Measurements from ENCODE around the gene TMEM184A. TPM values are rescaled to one million over a fixed set of nuclear protein-coding genes. Genes with fewer than 3 reads are reported as not detected.

Gene TMEM184A
- total RNA-seq, 1 experiment from 2014 or later: 21.4 TPM

GRCh38 chr7:1590887-1591286, 34.9 kb upstream of the TMEM184A start:
- Histone ChIP-seq H3K27me3 (ENCODE audit: insufficient read depth, low read depth) (peaks cover 97% of the 10 kb centered on the region), H3K9me2 (ENCODE audit: insufficient read depth) (no peaks in the 10 kb centered on the region), H3F3A (ENCODE audit: insufficient read depth, low read depth) (no peaks in the 10 kb centered on the region), H3K4me3 (no peak overlapping the region), H4K20me1 (ENCODE audit: insufficient read depth) (peaks cover 3% of the 10 kb centered on the region; the same call in 1 of the 2 replicates), H3K79me2 (ENCODE audit: low read depth) (no peaks in the 10 kb centered on the region), H2AFZ (no peak overlapping the region), H3K9me3 (ENCODE audit: insufficient read depth, low read depth) (no peaks in the 10 kb centered on the region), H3K4me1 (replicated peaks; ENCODE audit: insufficient read depth) (no peaks in the 10 kb centered on the region), H3K36me3 (ENCODE audit: low read depth) (no peaks in the 10 kb centered on the region), H3K27ac (no peak overlapping the region), H3K4me2 (no peak overlapping the region)
- intact Hi-C loops (cut with micrococcal nuclease; ENCODE audit: unreplicated experiment): no loop called here
- ChIA-PET CTCF (no interaction called here), POLR2A (ENCODE audit: unreplicated experiment) (no interaction called here)
- BruUV-seq (replicated peaks): no TSS peak
- no peak for TF ChIP-seq EZH2 (IDR thresholded peaks at IDR 0.05; ENCODE audit: low read depth)
- TF ChIP-seq CTCF (conservative IDR thresholded peaks at IDR 0.05): no peak
- DNase-seq: no peak

- intact Hi-C loops (cut with micrococcal nuclease; ENCODE audit: unreplicated experiment): no loop called here
- H3K27me3 ChIP-seq (ENCODE audit: insufficient read depth, low read depth): peaks cover 97% of the 10 kb centered on the region
- CTCF ChIA-PET: no interaction called here
Observed at GRCh38 chr7:1590476-1590875, 34.5 kb upstream of the TMEM184A start.

GRCh38 chr7:1588978-1589377, 33.0 kb upstream of the TMEM184A start:
- H3K36me3 ChIP-seq (ENCODE audit: low read depth): no peaks in the 10 kb centered on the region
- ChIA-PET POLR2A (ENCODE audit: unreplicated experiment) (no interaction called here), CTCF (no interaction called here)
- H4K20me1 ChIP-seq (ENCODE audit: insufficient read depth): peaks cover 3% of the 10 kb centered on the region; the same call in 1 of the 2 replicates
- peaks cover 99% of the 10 kb centered on the region for H3K27me3 ChIP-seq (ENCODE audit: insufficient read depth, low read depth)
- H3K4me1 ChIP-seq (replicated peaks; ENCODE audit: insufficient read depth): no peaks in the 10 kb centered on the region
- no peak overlapping the region for H3K4me2 ChIP-seq
- no peaks in the 10 kb centered on the region for H3K9me3 ChIP-seq (ENCODE audit: insufficient read depth, low read depth)
- no peaks in the 10 kb centered on the region for H3K79me2 ChIP-seq (ENCODE audit: low read depth)
- no peaks in the 10 kb centered on the region for H3F3A ChIP-seq (ENCODE audit: insufficient read depth, low read depth)
- TF ChIP-seq EZH2 (IDR thresholded peaks at IDR 0.05; ENCODE audit: low read depth): no peak
- BruUV-seq (replicated peaks): no TSS peak
- intact Hi-C loops (cut with micrococcal nuclease; ENCODE audit: unreplicated experiment): no loop called here
- H2AFZ ChIP-seq: no peak overlapping the region
- H3K9me2 ChIP-seq (ENCODE audit: insufficient read depth): no peaks in the 10 kb centered on the region
- H3K4me3 ChIP-seq: no peak overlapping the region
- no peak for DNase-seq
- no peak overlapping the region for H3K27ac ChIP-seq

More at GRCh38 chr7:1590476-1590875, 34.5 kb upstream of the TMEM184A start:
- Histone ChIP-seq H3K4me3 (no peak overlapping the region), H4K20me1 (ENCODE audit: insufficient read depth) (peaks cover 3% of the 10 kb centered on the region; the same call in 1 of the 2 replicates), H2AFZ (no peak overlapping the region), H3F3A (ENCODE audit: insufficient read depth, low read depth) (no peaks in the 10 kb centered on the region), H3K27ac (no peak overlapping the region), H3K9me2 (ENCODE audit: insufficient read depth) (no peaks in the 10 kb centered on the region), H3K79me2 (ENCODE audit: low read depth) (no peaks in the 10 kb centered on the region), H3K4me1 (replicated peaks; ENCODE audit: insufficient read depth) (no peaks in the 10 kb centered on the region), H3K4me2 (no peak overlapping the region), H3K36me3 (ENCODE audit: low read depth) (no peaks in the 10 kb centered on the region), H3K9me3 (ENCODE audit: insufficient read depth, low read depth) (no peaks in the 10 kb centered on the region)
- BruUV-seq (replicated peaks): no TSS peak
- no peak for TF ChIP-seq CTCF (conservative IDR thresholded peaks at IDR 0.05)
- TF ChIP-seq EZH2 (IDR thresholded peaks at IDR 0.05; ENCODE audit: low read depth): no peak
- no peak for DNase-seq
- POLR2A ChIA-PET (ENCODE audit: unreplicated experiment): no interaction called here

GRCh38 chr7:1587738-1588137, 31.7 kb upstream of the TMEM184A start:
- Histone ChIP-seq H3K4me2 (no peak overlapping the region), H3K27me3 (ENCODE audit: insufficient read depth, low read depth) (peaks cover 87% of the 10 kb centered on the region), H2AFZ (no peak overlapping the region; the same call in 1 of the 2 replicates), H3K79me2 (ENCODE audit: low read depth) (no peaks in the 10 kb centered on the region), H3K36me3 (ENCODE audit: low read depth) (no peaks in the 10 kb centered on the region), H3K9me3 (ENCODE audit: insufficient read depth, low read depth) (no peaks in the 10 kb centered on the region), H4K20me1 (ENCODE audit: insufficient read depth) (peaks cover 10% of the 10 kb centered on the region; the same call in 1 of the 2 replicates), H3K9me2 (ENCODE audit: insufficient read depth) (no peaks in the 10 kb centered on the region), H3K4me1 (replicated peaks; ENCODE audit: insufficient read depth) (no peaks in the 10 kb centered on the region), H3F3A (ENCODE audit: insufficient read depth, low read depth) (no peaks in the 10 kb centered on the region), H3K27ac (no peak overlapping the region), H3K4me3 (no peak overlapping the region)
- ChIA-PET POLR2A (ENCODE audit: unreplicated experiment) (interaction anchor here (0.5 kb wide), 1 partner anchor 50 kb away, joined by 4 read pairs; no protein-coding TSS in a partner anchor), CTCF (no interaction called here)
- TF ChIP-seq CTCF (conservative IDR thresholded peaks at IDR 0.05) (no peak), EZH2 (IDR thresholded peaks at IDR 0.05; ENCODE audit: low read depth) (no peak)
- no peak for DNase-seq
- BruUV-seq (replicated peaks): no TSS peak
- intact Hi-C loops (cut with micrococcal nuclease; ENCODE audit: unreplicated experiment): no loop called here

All from PC-9 (cell line).